ENCODE data around the gene B3GLCT.

The B3GLCT gene

DNA sequence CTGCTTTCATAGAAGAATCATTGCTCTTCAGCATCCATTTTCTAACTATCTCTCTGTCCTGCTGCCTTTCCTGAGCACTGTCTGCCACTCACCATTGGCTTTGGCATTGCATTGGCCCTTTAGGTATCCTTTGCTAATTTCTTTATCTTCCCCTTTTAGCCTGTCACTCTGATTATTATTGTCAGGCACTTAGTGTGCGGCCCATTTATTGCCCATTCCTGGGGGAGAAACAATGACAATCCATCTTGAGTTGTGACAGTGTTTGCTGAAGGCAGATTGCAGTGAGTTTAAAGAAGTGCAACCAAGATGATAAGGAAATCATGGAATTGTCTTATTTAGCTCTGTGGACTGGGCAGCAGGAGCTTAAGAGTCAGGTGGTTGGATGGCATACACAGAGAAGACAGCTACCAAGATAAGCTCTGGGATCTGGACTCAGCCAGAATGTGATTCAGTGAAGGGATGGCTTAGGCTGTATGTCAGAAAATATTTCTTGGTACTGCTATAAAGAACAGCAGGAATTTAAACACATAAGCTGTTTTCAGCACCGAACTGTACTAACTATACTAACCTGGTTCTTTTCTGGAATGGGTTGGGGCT lies 25.3 kb downstream of the B3GLCT start:
- DNase-seq, result no peak

DNA sequence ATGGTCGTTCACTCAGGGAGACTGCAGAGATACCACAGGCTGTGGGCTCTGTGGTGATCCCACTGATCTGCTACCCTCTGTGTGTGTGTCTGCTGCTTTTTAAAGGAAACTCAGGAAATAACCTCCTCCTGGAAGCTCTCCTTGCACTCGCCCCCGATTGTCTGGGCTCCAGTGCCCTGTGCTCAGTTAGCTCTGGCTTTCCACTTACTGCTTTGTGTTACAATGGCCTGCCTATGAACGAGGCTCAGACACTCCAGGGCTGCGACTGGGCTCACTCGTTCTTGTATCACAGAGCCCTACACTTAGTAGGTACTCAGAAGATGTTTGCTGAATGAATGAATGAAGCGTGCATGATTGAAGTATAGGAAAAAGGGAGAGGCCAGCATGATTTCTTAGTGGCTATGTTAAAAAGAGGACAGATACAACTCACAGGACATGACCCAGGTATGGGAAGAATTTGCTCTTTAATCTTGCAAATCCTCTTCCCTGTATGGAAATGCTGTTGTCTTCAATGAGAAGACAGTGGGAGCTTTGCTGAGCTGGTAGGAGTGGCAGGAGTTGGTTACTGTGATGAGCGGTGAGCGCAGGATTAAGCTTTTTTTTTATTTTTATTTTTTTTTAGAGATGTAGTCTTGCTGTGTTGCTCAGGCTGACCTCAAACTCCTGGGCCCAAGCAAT lies 26.4 kb downstream of the B3GLCT start:
- no peak for DNase-seq

DNA sequence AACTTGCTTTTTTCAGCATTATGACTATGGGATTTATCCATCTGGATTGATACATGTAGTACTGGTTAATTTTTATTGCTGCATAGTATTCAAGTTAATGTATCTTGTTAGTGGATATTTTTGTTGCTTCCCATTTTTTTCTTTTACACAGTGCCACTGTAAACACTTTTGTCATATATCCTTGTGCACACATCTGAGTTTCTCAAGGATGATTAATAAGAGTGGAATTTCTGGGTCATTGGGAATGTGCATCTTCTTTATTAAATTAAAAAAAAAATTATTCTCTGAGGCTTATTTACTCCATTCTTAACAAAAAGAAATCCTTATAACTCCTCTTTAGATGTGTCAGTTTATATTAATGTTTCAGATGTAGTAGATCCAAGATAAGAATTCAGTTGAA lies 27.3 kb downstream of the B3GLCT start:
- DNase-seq, result no peak

DNA sequence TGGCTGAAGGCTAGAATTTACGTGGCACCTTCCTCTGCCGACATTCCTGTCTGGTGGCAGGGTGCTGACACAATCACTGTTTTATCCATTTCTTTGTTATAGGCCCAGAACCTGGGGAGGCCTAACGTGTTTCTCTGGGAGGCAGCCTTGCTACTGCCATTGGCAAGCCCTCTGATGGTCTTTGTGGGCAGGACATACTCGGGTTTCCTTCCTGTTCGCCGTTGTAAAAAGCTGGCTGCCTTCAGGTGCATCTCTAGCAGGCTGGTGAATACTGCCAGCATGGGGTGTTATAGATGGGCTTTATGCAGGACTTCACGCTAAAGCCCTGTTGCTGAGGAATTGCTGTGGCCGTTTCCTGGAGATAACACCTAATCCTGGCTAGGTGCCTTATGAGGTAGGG lies 28.1 kb downstream of the B3GLCT start:
- no peak for DNase-seq

DNA sequence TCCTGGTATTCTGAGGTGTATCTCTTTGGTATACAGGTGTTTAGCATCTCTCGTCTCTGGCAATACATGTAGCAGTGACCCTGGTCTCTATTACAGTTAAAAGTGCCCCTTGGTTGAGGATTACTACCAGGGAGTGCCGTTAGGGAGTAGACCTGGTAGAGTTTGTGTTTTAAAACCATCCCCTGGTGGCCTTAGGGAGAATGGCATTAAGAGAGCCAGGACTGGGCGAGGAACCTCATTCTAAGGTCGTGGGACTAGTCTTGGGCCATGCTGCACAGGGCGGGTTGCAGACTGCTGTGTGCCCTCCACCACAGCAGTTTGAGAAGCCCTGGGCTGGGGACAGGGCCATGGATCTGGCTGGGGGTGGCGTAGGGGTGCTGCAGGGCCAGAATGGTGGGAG lies 35.0 kb downstream of the B3GLCT start:
- no peak for DNase-seq

DNA sequence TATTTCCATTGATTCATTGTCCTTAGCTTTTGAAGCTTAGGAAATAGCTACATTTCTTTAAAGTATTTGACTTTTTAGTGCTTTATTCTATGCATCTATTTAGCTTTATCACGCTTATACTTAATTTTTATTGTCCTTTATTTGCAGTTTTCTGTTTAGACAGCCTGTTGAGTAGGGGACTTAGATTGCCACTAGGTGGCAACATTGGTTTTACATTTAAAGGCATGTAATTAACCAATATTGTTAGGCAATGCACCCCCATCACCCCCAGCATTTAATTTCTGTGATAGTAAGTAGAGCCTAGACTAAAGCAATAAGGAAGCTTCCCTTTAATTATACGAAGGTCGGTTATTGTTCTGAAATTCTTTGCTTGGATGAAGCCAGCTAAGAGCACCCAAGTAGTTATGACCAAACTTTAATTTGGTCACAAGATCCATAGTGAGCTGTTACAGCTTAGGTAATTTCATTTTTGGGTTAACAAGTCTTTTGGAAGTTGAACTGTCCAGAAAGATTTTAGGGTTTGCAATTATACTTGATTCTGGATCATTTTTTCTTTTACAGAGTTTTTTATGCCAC lies 36.5 kb downstream of the B3GLCT start:
- DNase-seq, result no peak

DNA sequence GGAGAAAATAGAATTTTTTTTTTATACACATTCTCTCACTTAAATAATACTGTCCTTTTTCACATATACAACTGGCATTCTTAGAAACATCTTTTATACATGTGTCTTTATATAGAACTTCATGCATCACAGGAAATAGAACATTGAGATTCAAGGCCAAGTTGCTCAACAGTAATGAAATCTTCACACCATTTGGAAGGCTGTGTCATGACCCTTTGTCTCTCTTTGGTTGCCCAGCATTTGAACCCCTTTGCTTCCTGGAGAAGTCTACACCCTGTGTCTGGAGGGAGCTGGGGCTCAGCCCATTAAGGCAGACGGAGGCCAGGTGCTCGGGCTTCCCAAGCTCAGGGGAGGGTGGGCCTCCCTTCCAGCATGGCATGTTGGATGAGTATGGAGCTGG lies 41.1 kb downstream of the B3GLCT start:
- no peak for DNase-seq

DNA sequence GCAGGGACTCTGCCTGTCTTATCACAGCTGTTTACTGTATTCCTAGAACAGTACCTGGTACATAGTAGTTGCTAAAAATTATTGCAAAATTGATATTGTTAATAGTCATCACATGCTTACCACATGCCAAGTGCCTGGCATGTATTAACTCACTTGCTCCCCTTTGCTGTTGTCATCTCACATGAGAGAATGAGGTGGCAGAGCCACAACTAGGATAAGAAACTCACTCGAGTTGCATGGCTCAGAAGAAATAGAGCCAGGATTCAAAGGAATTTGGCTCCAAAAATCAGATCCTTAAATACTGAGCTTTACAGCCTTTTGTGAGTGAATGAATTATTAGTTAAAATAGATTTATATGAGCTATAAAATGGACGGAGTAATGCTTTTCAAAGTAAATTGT lies 42.6 kb downstream of the B3GLCT start:
- no peak for DNase-seq

DNA sequence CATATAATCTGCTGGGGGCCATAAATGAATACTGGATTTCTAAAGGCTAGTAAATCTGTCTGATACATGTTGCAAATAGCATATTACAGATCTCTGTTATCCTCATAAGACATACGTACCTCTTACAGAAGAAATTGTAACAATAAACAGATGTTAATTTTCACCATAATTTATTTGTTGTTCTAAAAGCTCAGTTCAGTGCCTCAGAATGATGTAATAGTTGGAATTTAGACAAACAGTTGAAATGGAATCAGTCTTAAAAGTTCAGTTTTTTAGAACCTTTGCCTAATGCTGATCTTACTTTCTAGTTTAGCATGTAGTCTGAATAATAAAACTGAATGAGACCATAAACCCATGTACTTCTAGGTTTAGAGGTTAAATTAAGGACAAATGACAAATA lies 43.1 kb downstream of the B3GLCT start:
- DNase-seq, result no peak

DNA sequence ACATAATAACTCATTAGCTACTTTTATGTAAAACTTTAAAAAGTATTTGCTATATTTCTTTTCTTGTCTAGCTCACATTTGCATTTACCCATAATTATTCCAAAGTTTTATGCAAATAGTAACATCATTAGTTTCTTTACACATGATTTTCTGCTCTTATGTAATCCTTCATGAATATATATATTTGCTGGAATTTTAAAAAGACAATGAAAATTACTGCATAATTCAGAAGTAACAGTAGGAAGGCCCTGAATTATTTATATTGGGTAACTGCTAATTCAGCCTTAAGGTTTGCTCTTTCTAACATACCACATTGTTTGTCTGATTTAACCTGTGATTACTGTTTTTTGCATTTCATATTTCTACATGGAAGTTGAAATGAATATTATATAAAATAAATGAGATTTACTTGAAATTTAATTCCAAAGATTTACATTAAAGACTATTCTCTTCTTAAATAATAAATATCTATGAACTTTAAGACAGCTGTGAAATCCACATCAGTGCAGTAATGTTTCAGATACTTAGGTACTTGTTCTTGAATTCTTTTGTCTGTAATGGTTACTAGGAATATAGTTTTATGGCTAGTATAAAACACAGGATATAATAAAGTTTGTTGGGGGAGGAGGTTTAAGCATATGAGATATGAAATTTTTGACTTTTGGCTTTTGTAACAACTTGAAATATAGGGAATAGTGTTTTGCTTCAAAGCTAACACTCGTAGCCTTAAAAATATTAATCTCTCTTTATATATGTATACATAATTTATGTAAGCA lies 46.0 kb downstream of the B3GLCT start:
- DNase-seq, result no peak

DNA sequence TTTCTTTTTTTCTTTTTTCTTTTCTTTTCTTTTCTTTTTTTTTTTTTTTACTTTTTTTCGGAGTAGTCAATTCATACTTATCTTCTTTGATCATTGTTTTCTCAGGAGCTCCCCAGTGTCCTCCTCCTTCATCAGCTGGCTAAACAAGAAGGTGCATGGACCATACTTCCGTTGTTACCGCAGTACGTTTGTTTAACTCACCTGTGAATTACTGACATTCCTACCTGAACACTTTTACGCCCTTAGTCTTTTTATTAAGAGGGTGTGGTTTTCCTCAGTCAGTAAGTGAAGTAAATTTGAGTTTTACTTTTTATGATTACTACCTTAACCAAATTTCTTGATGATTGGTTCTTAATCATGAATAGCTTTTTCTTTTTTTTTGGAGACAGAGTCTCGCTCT lies 47.1 kb downstream of the B3GLCT start:
- no peak for DNase-seq

DNA sequence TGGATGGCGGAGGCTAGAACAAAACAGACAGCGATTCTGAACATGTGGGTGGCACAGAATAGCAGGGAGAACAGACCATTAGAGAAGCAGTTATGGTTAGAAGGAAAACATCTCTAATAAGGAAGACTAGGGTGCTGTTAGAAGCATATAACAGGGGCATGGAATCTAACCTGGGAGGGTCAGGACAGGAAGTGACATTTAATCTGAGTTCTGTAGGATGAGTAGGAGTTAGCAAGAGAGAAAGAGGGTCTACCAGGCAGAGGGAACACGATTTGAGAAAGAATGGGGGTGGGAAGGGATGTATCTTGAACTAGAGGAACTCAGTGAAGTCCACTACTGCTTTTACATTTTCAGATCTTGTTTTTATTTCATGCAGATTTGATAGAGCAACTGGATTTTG lies 48.6 kb downstream of the B3GLCT start:
- DNase-seq, result no peak

DNA sequence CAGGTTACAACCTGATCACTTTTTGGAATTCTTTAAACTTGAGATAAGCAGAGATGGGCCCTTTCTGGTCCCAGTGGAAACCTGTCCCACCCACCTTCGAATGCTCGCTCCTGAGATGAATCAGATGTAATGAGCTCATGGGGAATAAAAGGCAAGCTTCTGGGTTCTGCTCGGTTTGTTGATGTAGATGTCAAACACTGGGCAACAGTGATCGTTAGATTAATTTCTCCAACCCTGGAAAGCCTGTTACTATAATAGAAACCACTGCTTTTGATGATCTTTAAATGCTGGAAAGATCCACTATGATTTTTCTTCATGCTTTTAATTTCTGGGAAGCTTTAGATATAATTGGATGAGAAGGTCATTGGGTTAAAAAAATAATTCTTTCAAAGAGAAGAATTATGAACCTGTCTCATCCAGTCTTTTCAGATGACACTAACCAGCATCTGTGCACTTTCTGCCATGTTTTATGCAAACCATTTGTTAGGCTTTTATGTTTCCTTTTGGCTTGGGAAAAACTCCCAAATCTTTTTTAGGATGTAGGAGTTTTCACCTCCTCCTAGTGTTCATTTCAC lies 49.3 kb downstream of the B3GLCT start:
- DNase-seq, result no peak

DNA sequence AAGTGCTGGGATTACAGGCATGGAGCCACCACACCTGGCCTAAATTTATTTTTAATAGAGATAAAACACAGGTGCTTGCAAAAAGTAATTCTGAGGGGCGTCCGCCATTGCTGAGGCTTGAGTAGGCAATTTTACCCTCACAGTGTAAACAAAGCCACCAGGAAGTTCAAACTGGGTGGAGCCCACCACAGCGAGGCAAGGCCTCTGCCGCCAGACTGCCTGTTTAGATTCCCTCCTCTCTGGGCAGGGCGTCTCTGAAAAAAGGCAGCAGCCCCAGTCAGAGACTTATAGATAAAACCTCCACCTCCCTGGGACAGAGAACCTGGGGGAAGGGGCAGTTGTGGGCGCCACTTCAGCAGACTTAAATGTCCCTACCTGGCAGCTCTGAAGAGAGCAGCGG lies 50.7 kb downstream of the B3GLCT start:
- DNase-seq, result no peak

DNA sequence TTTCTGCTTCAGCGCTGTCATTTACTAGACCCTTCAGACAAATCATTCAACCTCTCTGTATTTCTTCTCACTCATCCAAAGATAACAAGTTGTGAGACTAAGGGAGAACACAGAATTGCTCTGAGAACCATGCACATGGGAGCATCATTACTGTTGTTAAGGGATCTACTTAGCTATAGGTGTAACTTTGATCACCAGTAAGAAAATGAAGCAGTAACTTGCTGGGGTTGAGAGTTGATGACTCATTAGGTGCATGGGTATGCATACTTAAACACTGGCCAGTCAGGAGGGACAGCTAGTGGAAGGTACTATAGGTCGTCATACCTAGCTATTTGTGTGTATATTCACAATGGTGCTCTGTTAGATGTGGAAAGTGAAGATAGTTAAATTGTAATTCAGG lies 61.5 kb downstream of the B3GLCT start:
- DNase-seq, result no peak

DNA sequence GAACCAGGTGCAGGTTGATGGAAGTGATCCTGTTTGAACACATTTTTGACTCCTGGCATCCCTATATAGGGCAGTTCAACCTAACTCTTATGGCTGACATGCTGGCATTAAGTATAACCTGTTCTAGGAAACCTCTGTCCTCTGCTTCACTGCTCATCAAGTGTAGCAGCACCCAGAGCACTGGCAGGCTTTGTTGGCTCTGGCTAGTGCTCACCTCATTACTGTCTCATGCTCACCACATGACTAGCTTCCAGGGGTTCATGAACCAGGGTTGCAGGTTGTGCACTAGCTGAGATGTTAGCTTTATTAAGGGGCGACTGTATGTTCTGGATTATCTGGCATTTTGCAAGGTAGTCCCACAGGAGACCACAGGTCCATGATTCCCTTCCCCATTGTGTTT lies 63.6 kb downstream of the B3GLCT start:
- no peak for DNase-seq

DNA sequence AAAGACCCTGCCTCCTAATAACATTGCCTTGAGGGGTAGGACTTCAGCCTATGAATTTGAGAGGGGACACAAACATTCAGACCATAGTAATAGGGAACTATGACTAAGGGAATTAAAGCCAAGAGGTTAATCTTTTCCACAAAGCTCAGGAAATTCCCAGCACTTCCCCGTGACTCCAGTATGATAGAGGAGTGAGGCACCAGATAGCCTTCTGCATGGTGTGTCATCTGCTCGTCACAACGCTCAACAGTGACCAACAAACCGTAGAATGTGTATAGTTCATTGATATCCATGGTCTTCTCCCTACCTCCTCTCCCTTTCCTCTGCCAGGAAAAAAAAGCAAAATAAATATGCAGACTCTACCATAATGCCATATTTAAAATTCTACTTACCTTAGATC lies 64.4 kb downstream of the B3GLCT start:
- DNase-seq, result no peak

DNA sequence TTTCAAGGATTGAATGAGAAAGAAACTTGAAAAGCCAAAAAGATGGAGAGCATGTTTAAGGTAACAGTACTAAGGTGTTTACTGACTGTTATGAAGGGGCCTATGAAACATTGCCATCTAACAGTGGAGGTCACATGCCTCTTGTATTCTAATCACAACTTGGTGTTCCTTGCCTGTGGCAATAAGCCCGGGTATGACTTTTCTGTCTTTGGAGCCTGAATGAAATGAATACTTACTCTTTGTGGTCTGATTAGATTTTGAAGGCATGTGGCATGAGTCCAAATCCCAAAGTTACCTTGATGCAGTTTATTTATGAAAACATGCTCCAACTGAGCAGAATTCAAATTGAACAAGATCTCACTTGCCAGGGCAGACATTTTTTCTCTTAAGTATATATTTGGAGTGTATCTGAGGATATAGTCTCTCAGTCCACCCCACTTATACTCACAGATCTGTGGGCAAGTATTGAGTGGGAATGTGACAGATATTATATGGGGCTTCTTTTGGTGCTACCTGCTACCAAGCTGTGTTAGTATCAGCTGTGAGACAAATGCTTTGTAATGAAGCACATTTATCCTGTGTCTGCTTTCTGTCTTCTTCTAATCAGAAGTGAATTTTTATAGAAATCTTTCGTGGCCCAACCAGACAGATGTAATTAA lies 67.5 kb downstream of the B3GLCT start:
- no peak for DNase-seq

DNA sequence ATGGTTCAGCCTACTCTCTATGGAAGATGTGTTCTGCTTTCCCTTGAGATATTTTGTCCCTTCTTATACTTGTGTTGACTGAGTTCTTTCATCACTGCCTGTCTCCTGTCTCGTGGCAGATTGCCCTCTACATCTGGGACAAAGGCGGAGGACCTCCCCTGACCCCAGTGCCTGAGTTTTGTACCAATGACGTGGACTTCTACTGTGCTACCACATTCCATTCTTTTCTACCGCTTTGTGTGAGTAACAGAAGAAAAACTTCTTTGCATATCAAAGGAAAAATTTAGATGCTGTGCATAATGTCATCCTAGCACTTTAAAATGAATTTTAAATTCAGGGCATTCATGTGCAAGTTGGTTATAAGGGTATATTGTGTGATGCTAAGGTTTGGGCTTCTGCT lies 74.6 kb downstream of the B3GLCT start:
- DNase-seq, result no peak

DNA sequence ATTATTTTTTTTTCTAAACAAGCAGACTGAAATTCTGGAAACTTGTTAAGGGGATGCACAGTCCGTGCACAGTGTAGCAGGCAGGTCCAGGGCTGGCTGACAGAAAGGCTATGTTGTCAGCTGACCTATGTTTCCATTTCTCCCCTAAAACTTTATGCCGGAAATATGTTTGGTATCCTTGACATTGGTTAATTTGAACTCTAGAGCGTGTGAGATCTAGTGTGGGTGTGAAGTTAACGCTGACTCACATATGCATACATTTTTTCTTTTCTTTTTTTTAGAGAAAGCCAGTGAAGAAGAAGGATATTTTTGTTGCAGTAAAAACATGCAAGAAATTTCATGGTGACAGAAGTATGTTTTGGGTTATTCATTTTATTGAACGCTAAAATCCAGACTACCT lies 76.6 kb downstream of the B3GLCT start:
- no peak for DNase-seq

DNA sequence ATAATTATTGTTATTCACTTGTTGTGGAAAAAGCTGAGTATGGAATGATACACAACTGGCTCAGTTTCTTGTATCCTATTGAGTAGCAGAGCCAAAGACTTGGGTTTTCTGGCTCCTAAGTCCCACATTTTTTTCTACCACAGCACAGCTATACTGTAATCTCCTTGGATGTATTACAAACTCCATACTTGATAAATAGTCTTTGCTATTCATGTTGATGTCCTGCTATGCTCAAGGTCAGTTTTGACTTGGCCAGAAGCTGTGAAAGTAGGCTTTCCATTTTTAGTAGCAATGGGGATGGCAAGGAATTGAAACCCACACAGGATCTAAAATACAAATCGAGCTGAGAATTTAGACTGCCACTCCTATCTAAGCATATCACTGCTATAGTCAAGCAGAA lies 79.1 kb downstream of the B3GLCT start:
- no peak for DNase-seq

DNA sequence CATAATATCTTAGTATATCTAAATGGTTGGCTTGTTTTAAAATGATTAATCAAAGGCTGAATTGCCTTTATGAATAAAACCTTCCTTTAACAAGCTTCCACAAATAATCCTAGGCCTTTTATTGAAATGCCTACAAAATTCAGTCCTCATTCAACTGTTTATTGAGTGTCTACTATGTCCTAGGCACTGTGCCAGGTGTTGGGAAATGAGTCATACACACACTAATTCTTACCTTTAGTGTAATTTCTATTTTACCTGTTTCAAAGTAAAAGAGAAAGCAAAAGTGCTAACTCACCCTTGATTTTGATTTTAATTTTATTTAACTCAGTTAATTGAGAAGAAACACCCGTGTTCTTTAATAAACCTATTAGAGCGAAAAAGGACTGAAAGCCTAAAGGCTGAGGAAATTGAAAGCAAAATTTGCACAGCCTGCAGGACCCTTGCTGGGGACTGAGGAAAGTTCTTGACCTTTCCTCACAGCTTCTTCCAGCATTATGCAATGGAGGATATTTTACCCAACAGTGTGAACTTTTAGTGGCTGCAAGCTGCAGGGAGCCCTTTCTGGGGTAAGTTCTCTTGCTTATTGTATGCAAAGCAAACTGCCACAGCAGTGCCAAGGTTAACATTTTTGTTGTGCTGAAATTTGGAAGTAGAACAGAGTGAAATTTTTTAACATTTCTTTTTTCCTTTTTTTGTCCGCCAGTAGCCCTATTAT lies 83.1 kb downstream of the B3GLCT start:
- DNase-seq, result no peak

Measured in activated gamma-delta T cell (primary cell).